HepG2 (cell line): ENCODE data around the gene STX8. TPM values are rescaled to one million over a fixed set of nuclear protein-coding genes. Genes with fewer than 3 reads are reported as not detected.

Source experiments
- BCL6 ChIP-seq: IDR thresholded peaks from 2 replicates; pipeline ENCODE4 v1.6.1; 2016; ENCODE audit warnings: missing genetic modification reagents, missing compliant biosample characterization
- EZH2 ChIP-seq: conservative IDR thresholded peaks from 2 replicates; pipeline ENCODE4 v1.6.1; 2012; ENCODE audit warnings: mild to moderate bottlenecking, low read depth, low read length, moderate library complexity
- JARID2 ChIP-seq: sonication (generic); formaldehyde crosslinking; IDR thresholded peaks from 2 replicates; pipeline ENCODE4 v1.8.1; 2023; ENCODE audit warnings: missing genetic modification reagents, inconsistent platforms; ENCODE audit not compliant: insufficient replicate concordance
- NRL ChIP-seq: sonication (generic); formaldehyde crosslinking; IDR thresholded peaks from 2 replicates; pipeline ENCODE4 v1.5.0; 2020; ENCODE audit warnings: missing genetic modification reagents, mild to moderate bottlenecking, moderate library complexity, borderline replicate concordance
- PAX8 ChIP-seq: sonication (generic); formaldehyde crosslinking; IDR thresholded peaks from 2 replicates; pipeline ENCODE4 v1.8.0; 2022; ENCODE audit warnings: mild to moderate bottlenecking, missing genetic modification reagents, borderline replicate concordance
- POLR2A ChIP-seq, 2 experiments: IDR thresholded peaks; 2 replicates each; pipeline ENCODE4 v1.6.1; 2011; ENCODE audit warnings: low read depth in 2 of 2, low read length in 2 of 2, mild to moderate bottlenecking in 1 of 2, moderate library complexity in 1 of 2; ENCODE audit not compliant: insufficient read depth in 1 of 2
- REPIN1 ChIP-seq: sonication (generic); formaldehyde crosslinking; IDR thresholded peaks from 2 replicates; pipeline ENCODE4 v1.8.0; 2022; ENCODE audit warnings: missing genetic modification reagents, low read depth, mild to moderate bottlenecking, borderline replicate concordance
- RFX5 ChIP-seq: IDR thresholded peaks from 2 replicates; pipeline ENCODE4 v1.6.1; 2011; ENCODE audit warnings: low read depth, low read length, improper control_type of control experiment
- ZBTB37 ChIP-seq: sonication (generic); formaldehyde crosslinking; IDR thresholded peaks from 2 replicates; pipeline ENCODE4 v1.4.0; 2020; ENCODE audit warnings: mild to moderate bottlenecking, missing genetic modification reagents
- ZBTB43 ChIP-seq: sonication (generic); formaldehyde crosslinking; conservative IDR thresholded peaks from 2 replicates; pipeline ENCODE4 v1.4.0; 2020; ENCODE audit warnings: missing genetic modification reagents
- ZFP37 ChIP-seq: sonication (generic); formaldehyde crosslinking; IDR thresholded peaks from 2 replicates; pipeline ENCODE4 v1.4.0; 2020; ENCODE audit warnings: missing genetic modification reagents, borderline replicate concordance
- ZHX2 ChIP-seq, 2 experiments: sonication (generic) in 1 of 2; formaldehyde crosslinking in 1 of 2; IDR thresholded peaks; 2 replicates each; pipeline versions ENCODE4 v1.6.1 to v1.9.0; 2014 to 2022; ENCODE audit warnings: antibody characterized with exemption in 1 of 2, borderline replicate concordance in 1 of 2, inconsistent platforms in 1 of 2, low read depth in 1 of 2, missing genetic modification reagents in 1 of 2
- ZNF382 ChIP-seq: sonication (generic); formaldehyde crosslinking; IDR thresholded peaks from 2 replicates; pipeline ENCODE4 v1.5.0; 2020; ENCODE audit warnings: missing genetic modification reagents, mild to moderate bottlenecking, borderline replicate concordance
- ZNF574 ChIP-seq: sonication (generic); formaldehyde crosslinking; IDR thresholded peaks from 2 replicates; pipeline ENCODE4 v1.4.0; 2020; ENCODE audit warnings: missing genetic modification reagents
- ZSCAN31 ChIP-seq: sonication (generic); formaldehyde crosslinking; IDR thresholded peaks from 2 replicates; pipeline ENCODE4 v1.5.0; 2020; ENCODE audit warnings: low read depth, mild to moderate bottlenecking, missing genetic modification reagents
- polyA plus RNA-seq, 8 experiments: library from polyadenylated mRNA; depleted of rRNA in 3 of 8; stranded (reverse) in 7 of 8; unstranded in 1 of 8; fragments of >200 nt; fragmentation: Illumina TruSeq in 4 of 8; extraction: Trizol in 4 of 8; gene quantifications; 2 replicates each; pipeline versions ENCODE4 v1.2.1 to v1.2.3, GENCODE V29; 2011 to 2016; ENCODE audit warnings: low read depth in 4 of 8, missing spikeins in 1 of 8, mixed read lengths in 1 of 8; ENCODE audit not compliant: insufficient read depth in 1 of 8
- total RNA-seq, 5 experiments: library from RNA; depleted of rRNA; stranded (reverse); fragments of >200 nt; fragmentation: Illumina TruSeq; extraction: Trizol; gene quantifications; 2 replicates each; pipeline ENCODE4 v1.2.3, GENCODE V29; 2016; ENCODE audit warnings: low read depth in 1 of 5

Gene STX8
- total and polyA plus RNA-seq, 2 of the 13 experiments (the other 11 are each of a cell fraction or from before 2014, with no cell fraction given): 36.4 to 53.6 TPM

GRCh38 chr17:9258115-9259015 is 317.3 kb downstream of the STX8 start (continued):
- no peak for TF ChIP-seq ZNF574 (CRISPR knock-in tag)
- TF ChIP-seq BCL6 (CRISPR knock-in tag): peak; percentile 51; the same call in 1 of the 2 replicates
- TF ChIP-seq ZNF382 (CRISPR knock-in tag): no peak
- no peak for TF ChIP-seq RFX5
- no peak for TF ChIP-seq ZBTB37 (CRISPR knock-in tag)
- no peak for TF ChIP-seq ZHX2 (IDR thresholded peaks at IDR 0.05; ENCODE audit: low read depth)
- TF ChIP-seq ZHX2 (CRISPR knock-in tag; IDR thresholded peaks at IDR 0.05; ENCODE audit: borderline replicate concordance): no peak
- TF ChIP-seq NRL (CRISPR knock-in tag): no peak
- no peak for TF ChIP-seq PAX8 (CRISPR knock-in tag)
- no peak for TF ChIP-seq ZFP37 (CRISPR knock-in tag)
- peak; percentile 57; the same call in 1 of the 2 replicates for TF ChIP-seq REPIN1
- no peak for TF ChIP-seq EZH2
- no peak for TF ChIP-seq JARID2
- no peak for TF ChIP-seq ZSCAN31 (CRISPR knock-in tag)
- no peak for TF ChIP-seq ZBTB43 (CRISPR knock-in tag)
- TF ChIP-seq POLR2A (IDR thresholded peaks at IDR 0.05; ENCODE audit: insufficient read depth in 1 of 2, low read depth in 2 of 2, low read length in 2 of 2): no peak
